Neural cell (in vitro differentiated cells): ENCODE measurements around the gene MRPL34. TPM values are rescaled to one million over a fixed set of nuclear protein-coding genes. Genes with fewer than 3 reads are reported as not detected.

ENCODE experiments used
- H2AFZ ChIP-seq: fragments of 200-600, 300-800 bp; sonication (generic), shearing (Covaris generic); 2 replicates; pipeline ENCODE4 v1.6.0; 2014; ENCODE audit warnings: low read depth, mild to moderate bottlenecking, antibody characterized with exemption, low read length, moderate library complexity
- H3F3A ChIP-seq: fragments of 200-600 bp; shearing (Covaris generic); 2 replicates; pipeline ENCODE4 v1.6.1; 2016; ENCODE audit warnings: mild to moderate bottlenecking, moderate library complexity, mixed read lengths, antibody characterized with exemption, low read length; ENCODE audit not compliant: insufficient read depth, poor library complexity, severe bottlenecking
- H3K27ac ChIP-seq: fragments of 200-600, 300-800 bp; sonication (generic), shearing (Covaris generic); 2 replicates; pipeline ENCODE4 v1.5.1; 2014; ENCODE audit warnings: mild to moderate bottlenecking, low read length, moderate library complexity
- H3K27me3 ChIP-seq: fragments of 300-800, 200-600 bp; sonication (generic), shearing (Covaris generic); 2 replicates; pipeline ENCODE4 v1.6.0; 2014; ENCODE audit warnings: mild to moderate bottlenecking, low read depth, low read length, moderate library complexity; ENCODE audit not compliant: insufficient read depth
- H3K36me3 ChIP-seq: fragments of 300-800, 200-600 bp; sonication (generic), shearing (Covaris generic); 2 replicates; pipeline ENCODE4 v1.5.1; 2014; ENCODE audit warnings: mild to moderate bottlenecking, antibody characterized with exemption, low read length, moderate library complexity; ENCODE audit not compliant: insufficient read depth
- H3K4me2 ChIP-seq: fragments of 300-800, 200-600 bp; sonication (generic), shearing (Covaris generic); 2 replicates; pipeline ENCODE4 v1.6.0; 2014; ENCODE audit warnings: mild to moderate bottlenecking, low read length
- H3K4me3 ChIP-seq: fragments of 300-800, 200-600 bp; sonication (generic), shearing (Covaris generic); 2 replicates; pipeline ENCODE4 v1.5.1; 2014; ENCODE audit warnings: mild to moderate bottlenecking, low read length, moderate library complexity
- H3K79me2 ChIP-seq: fragments of 200-600 bp; shearing (Covaris generic); replicated peaks from 2 replicates; pipeline ENCODE4 v1.6.0; 2014; ENCODE audit warnings: mild to moderate bottlenecking, low read length, moderate library complexity; ENCODE audit not compliant: insufficient read depth
- H3K9ac ChIP-seq: fragments of 300-800, 200-600 bp; sonication (generic), shearing (Covaris generic); 2 replicates; pipeline ENCODE4 v1.6.1; 2016; ENCODE audit warnings: mild to moderate bottlenecking, low read length, mixed read lengths
- H3K9me2 ChIP-seq: fragments of 200-600 bp; shearing (Covaris generic); 2 replicates; pipeline ENCODE4 v1.6.1; 2016; ENCODE audit warnings: mild to moderate bottlenecking, low read length, mixed read lengths; ENCODE audit not compliant: insufficient read depth
- H3K9me3 ChIP-seq: fragments of 200-600, 300-800 bp; sonication (generic), shearing (Covaris generic); 2 replicates; pipeline ENCODE4 v1.6.1; 2016; ENCODE audit warnings: mild to moderate bottlenecking, mixed run types, low read length, moderate library complexity, mixed read lengths
- H4K20me1 ChIP-seq: fragments of 200-600 bp; shearing (Covaris generic); 2 replicates; pipeline ENCODE4 v1.6.1; 2016; ENCODE audit warnings: mild to moderate bottlenecking, mixed run types; ENCODE audit not compliant: insufficient read depth
- EP300 ChIP-seq: fragments of 450-650 bp; conservative IDR thresholded peaks from 2 replicates; pipeline ENCODE4 v1.6.1; 2014; ENCODE audit warnings: antibody characterized with exemption, mild to moderate bottlenecking, moderate library complexity; ENCODE audit not compliant: poor library complexity, severe bottlenecking
- EZH2 ChIP-seq: fragments of 200-600, 300-800 bp; shearing (Covaris generic), sonication (generic); IDR thresholded peaks from 2 replicates; pipeline ENCODE4 v1.6.1; 2014; ENCODE audit warnings: antibody characterized with exemption, low read length, borderline replicate concordance, mild to moderate bottlenecking; ENCODE audit not compliant: insufficient read depth, poor library complexity, severe bottlenecking
- MXI1 ChIP-seq: fragments of 450-650 bp; conservative IDR thresholded peaks from 2 replicates; pipeline ENCODE4 v1.6.1; 2014; ENCODE audit warnings: antibody characterized with exemption, mild to moderate bottlenecking; ENCODE audit not compliant: poor library complexity, severe bottlenecking
- POLR2AphosphoS5 ChIP-seq: IDR thresholded peaks from 2 replicates; pipeline ENCODE4 v1.6.1; 2012
- RAD21 ChIP-seq: fragments of 450-650 bp; conservative IDR thresholded peaks from 2 replicates; pipeline ENCODE4 v1.6.1; 2014; ENCODE audit warnings: antibody characterized with exemption, mild to moderate bottlenecking, moderate library complexity
- SMC3 ChIP-seq: fragments of 450-650 bp; conservative IDR thresholded peaks from 2 replicates; pipeline ENCODE4 v1.6.1; 2014; ENCODE audit warnings: antibody characterized with exemption, mild to moderate bottlenecking, moderate library complexity; ENCODE audit not compliant: poor library complexity
- TAF1 ChIP-seq: IDR thresholded peaks from 2 replicates; pipeline ENCODE4 v1.6.1; 2012; ENCODE audit warnings: low read depth
- polyA plus RNA-seq: library from polyadenylated mRNA; depleted of rRNA; stranded (reverse); fragments of >200 nt; gene quantifications from 2 replicates; pipeline ENCODE4 v1.2.3, GENCODE V29; 2014
- TF ChIP-seq, protein P1 (sequence below): fragments of 450-650 bp; IDR thresholded peaks from 2 replicates; pipeline ENCODE4 v1.5.1; 2014; ENCODE audit warnings: antibody characterized with exemption, mild to moderate bottlenecking, moderate library complexity; ENCODE audit not compliant: poor library complexity, severe bottlenecking
- TF ChIP-seq, protein P2 (sequence below): IDR thresholded peaks from 2 replicates; pipeline ENCODE4 v1.6.1; 2012; ENCODE audit warnings: borderline replicate concordance

MRPL34 gene
- polyA plus RNA-seq, 1 donor from 2014 or later = 61.7 TPM

GRCh38 chr19:17306285-17306714 is 628 bp downstream of the MRPL34 start:
- peak overlapping the region; percentile 84 for H3K27ac ChIP-seq
- H3K4me2 ChIP-seq = peak overlapping the region; percentile 95
- no peaks in the 10 kb centered on the region for H3K36me3 ChIP-seq
- H3K79me2 ChIP-seq = peaks cover 15% of the 10 kb centered on the region
- TF ChIP-seq POLR2AphosphoS5 (no peak), SMC3 (no peak), MXI1 (no peak), EZH2 (no peak), RAD21 (no peak), TAF1 (no peak), EP300 (no peak)
- TF ChIP-seq, protein P1, sequence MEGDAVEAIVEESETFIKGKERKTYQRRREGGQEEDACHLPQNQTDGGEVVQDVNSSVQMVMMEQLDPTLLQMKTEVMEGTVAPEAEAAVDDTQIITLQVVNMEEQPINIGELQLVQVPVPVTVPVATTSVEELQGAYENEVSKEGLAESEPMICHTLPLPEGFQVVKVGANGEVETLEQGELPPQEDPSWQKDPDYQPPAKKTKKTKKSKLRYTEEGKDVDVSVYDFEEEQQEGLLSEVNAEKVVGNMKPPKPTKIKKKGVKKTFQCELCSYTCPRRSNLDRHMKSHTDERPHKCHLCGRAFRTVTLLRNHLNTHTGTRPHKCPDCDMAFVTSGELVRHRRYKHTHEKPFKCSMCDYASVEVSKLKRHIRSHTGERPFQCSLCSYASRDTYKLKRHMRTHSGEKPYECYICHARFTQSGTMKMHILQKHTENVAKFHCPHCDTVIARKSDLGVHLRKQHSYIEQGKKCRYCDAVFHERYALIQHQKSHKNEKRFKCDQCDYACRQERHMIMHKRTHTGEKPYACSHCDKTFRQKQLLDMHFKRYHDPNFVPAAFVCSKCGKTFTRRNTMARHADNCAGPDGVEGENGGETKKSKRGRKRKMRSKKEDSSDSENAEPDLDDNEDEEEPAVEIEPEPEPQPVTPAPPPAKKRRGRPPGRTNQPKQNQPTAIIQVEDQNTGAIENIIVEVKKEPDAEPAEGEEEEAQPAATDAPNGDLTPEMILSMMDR = no peak
- TF ChIP-seq, protein P2, sequence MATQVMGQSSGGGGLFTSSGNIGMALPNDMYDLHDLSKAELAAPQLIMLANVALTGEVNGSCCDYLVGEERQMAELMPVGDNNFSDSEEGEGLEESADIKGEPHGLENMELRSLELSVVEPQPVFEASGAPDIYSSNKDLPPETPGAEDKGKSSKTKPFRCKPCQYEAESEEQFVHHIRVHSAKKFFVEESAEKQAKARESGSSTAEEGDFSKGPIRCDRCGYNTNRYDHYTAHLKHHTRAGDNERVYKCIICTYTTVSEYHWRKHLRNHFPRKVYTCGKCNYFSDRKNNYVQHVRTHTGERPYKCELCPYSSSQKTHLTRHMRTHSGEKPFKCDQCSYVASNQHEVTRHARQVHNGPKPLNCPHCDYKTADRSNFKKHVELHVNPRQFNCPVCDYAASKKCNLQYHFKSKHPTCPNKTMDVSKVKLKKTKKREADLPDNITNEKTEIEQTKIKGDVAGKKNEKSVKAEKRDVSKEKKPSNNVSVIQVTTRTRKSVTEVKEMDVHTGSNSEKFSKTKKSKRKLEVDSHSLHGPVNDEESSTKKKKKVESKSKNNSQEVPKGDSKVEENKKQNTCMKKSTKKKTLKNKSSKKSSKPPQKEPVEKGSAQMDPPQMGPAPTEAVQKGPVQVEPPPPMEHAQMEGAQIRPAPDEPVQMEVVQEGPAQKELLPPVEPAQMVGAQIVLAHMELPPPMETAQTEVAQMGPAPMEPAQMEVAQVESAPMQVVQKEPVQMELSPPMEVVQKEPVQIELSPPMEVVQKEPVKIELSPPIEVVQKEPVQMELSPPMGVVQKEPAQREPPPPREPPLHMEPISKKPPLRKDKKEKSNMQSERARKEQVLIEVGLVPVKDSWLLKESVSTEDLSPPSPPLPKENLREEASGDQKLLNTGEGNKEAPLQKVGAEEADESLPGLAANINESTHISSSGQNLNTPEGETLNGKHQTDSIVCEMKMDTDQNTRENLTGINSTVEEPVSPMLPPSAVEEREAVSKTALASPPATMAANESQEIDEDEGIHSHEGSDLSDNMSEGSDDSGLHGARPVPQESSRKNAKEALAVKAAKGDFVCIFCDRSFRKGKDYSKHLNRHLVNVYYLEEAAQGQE = no peak
- H4K20me1 ChIP-seq = no peaks in the 10 kb centered on the region
- H2AFZ ChIP-seq = peak overlapping the region; percentile 94
- no peaks in the 10 kb centered on the region for H3F3A ChIP-seq
- H3K9ac ChIP-seq = peak overlapping the region; percentile 88
- H3K9me3 ChIP-seq = no peaks in the 10 kb centered on the region
- H3K9me2 ChIP-seq = no peaks in the 10 kb centered on the region
- H3K27me3 ChIP-seq = no peaks in the 10 kb centered on the region
- H3K4me3 ChIP-seq = peak overlapping the region; percentile 92

DNA sequence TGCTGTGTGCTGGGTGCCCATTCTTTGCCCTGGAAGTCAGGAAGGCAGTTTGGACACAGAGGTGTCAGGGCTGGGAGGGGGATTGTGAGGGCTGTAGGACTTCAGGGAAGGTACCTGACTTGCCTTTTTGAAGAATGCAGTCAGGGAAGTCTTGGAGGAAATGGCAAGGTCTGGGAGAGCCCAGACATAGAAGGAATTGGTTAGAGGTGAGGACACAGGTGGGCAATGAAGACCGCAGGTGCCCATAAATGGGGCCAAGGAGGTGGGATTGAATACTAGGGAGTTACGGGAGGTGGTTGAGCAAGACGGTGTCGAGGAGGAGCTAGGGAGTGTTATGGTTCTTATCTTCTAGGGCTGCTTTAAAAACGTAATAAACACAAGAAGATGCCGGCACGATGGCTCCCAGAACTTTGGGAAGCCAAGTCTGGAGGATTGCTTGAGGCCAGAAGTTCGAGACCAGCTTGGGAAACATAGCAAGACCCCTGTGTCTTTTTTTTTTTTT is 2.3 kb downstream of the MRPL34 start:
- Histone ChIP-seq H3K79me2 (peaks cover 18% of the 10 kb centered on the region), H3K4me2 (no peak overlapping the region)

More for the DNA sequence above, 2.3 kb downstream of the MRPL34 start:
- no peaks in the 10 kb centered on the region for H3F3A ChIP-seq
- no peaks in the 10 kb centered on the region for H3K27me3 ChIP-seq
- H3K36me3 ChIP-seq = no peaks in the 10 kb centered on the region
- H3K27ac ChIP-seq = no peak overlapping the region
- no peak overlapping the region for H3K4me3 ChIP-seq
- no peaks in the 10 kb centered on the region for H3K9me2 ChIP-seq
- no peak overlapping the region for H2AFZ ChIP-seq
- H3K9ac ChIP-seq = no peak overlapping the region
- H3K9me3 ChIP-seq = no peaks in the 10 kb centered on the region
- TF ChIP-seq, protein P2 = no peak
- TF ChIP-seq TAF1 (no peak), MXI1 (no peak), POLR2AphosphoS5 (no peak), EZH2 (no peak), RAD21 (no peak), EP300 (no peak), SMC3 (no peak)
- TF ChIP-seq, protein P1 = no peak
- no peaks in the 10 kb centered on the region for H4K20me1 ChIP-seq
